NK-92 treated with Interleukin-12 subunit alpha and Interleukin-12 subunit beta, amount 100 ng/mL, for 24 hours (cell line): ENCODE results near the gene HHIP.

Experiments used
- DNase-seq: peaks from one replicate; lab custom pipeline; 2025; lab: John Stamatoyannopoulos, UW

HHIP gene

DNA sequence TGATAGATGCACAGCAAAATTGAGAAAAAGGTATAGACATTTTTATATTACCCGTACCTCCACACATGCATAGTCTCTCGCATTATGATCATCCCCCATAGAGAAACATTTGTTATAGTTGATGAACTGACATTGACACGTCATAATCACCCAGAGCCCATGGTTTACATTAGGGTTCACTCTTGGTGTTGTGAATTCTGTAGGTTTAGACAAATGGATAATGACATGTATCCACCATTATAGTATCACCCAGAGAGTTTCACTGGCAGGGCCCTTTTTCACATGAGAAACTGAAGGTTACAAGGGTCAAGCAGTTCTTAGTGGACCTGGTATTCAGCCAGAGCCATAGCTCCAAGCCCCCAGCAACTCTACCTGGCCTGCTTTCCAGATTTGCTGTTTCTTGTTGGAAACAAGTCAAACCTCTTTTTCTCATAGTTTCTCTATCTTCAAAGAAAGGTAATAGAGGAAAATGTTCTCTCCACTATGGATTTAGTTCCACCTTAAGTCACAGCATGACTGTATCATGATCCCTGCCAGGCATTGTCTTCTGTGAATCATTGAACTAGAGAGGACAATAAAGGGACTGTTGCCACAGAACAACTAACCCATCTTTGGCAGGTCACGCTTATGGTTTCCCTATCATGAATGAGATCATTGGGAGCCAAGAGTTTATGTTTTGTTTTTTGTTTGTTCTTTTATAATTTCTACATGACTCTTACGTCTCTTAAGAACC lies 64.0 kb downstream of the HHIP start:
- no peak for DNase-seq

DNA sequence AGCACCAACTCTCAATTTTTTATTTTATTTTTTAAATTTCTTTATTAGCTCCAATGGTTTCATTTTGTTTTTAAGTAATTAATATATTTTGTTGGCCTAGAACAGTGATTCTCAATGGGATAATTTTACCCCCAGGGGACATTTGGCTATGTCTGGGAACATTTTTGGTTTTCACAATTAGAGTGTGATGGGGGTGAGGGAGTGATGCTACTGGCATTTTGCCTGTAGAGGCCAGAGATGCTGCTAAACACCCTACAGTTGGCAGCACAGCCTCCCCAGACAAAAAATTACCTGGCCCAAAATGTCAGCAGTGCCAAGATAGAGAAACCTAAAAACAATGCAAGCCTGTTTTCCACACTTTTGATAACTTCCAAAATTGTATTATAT lies 64.6 kb downstream of the HHIP start:
- DNase-seq: no peak

DNA sequence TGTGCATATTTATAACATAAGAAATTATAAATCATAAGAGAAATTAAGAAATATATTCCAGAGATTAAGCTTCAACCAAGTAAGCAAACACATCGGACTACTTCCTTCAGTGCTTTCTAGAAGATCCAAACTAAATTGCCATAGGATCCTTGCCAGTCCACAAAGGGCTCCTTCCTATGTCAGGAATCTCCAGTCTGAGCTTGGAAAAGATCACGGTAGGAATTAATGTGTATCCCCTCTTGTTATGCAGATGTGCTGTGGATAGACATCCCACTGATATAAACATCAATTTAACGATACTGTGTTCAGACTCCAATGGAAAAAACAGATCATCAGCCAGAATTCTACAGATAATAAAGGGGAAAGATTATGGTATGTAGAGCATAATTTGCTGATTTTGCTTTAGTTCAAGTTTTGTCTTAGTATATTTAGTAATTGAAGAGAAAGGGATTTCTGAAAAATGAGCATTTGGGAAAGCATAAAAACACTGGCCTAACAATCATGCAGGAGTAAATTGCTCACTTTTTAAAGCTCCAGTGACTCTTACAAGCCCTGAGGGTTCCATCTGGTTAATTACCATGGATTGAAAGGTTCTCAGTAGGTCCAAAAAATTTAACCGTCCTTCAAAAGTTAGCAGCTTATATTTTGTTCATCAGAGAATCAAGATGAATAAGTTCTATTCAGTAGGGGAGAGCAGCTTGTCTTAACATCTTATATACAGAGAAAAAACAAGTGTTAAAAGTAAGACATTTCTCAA lies 65.9 kb downstream of the HHIP start:
- no peak for DNase-seq

DNA sequence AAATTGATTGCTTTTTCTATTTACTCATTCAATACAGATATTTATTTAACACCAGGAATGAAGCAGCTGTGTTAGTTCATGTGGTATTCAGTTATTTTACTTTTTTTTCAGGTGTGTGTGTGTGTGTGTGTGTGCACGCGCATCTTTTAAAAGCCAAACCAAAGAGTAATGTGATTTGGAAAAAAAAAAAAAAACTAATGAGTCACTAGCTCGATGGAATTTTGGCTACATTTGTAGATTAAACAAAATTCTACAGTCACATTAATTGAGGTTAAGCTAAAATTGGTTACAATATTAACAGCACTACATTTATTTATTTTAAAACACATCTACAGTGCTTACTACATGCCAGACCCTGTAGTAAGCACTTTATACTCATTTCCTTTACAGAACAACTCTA lies 66.8 kb downstream of the HHIP start:
- DNase-seq: no peak

DNA sequence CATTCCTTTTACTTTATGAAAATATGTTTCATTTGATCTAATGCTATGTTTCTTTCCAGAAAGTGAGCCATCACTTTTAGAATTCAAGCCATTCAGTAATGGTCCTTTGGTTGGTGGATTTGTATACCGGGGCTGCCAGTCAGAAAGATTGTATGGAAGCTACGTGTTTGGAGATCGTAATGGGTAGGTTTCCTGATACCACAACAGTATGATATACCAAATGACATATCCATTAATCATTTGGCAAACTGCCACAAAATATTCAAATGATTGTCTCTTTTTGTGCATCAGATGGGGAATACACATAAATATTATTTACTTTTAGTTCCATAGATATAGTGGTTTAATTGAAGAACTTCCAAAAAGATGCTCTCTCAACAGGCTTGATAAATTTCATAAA lies 68.2 kb downstream of the HHIP start:
- no peak for DNase-seq

DNA sequence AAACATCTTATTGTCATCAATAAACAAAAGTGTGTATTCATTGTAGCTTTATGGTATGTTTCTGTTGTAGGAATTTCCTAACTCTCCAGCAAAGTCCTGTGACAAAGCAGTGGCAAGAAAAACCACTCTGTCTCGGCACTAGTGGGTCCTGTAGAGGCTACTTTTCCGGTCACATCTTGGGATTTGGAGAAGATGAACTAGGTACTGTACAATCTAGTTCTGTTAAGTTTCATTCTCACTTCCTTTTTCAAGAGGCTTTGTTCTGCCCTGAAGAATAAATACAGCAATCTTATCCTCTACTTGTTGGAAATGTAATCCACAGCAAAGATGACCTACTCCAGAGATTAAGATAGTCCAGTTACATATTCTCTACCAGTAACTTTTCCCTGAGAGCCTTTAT lies 69.3 kb downstream of the HHIP start:
- no peak for DNase-seq

DNA sequence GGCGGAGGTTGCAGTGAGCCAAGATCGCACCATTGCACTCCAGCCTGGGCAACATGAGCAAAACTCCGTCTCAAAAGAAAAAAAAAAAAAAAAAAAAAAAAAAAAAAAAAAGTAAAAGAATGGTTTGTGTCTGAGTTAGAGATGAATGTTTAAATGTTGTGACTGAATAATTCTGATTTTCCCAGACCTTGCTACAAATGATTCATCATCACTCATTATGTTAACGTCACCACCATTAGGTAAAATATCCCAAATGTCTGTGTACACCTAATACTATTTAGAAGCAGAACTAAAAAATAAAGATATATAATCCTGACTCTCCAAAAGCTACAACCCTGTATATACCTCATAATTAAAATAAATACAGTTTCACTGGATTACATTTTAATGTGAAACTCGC lies 70.8 kb downstream of the HHIP start:
- DNase-seq: no peak

DNA sequence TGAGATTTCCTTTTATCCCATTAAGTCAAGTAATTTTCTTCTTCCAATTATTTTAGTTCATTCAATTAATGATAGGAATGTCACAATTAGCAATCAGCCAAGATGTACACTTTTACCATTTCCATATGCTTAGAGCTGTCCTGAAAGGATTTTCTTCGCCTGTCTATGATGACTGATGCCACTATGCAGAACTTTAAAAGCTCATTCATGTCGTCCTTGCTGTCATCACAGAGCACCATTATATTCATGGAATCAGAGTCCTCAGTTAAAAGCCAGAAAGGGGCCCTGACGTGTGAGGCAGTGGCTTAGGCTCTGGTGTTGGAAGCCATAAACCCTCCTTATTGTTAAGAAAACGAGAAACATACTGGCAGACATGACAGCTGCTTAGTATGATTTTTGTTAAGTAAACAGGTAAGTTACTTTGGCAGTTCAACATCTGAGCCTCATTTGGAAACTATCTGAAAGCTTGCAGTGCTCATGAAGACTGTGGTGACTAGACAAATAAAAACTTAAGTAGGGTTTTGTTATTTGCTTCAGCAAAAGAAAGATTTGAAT lies 73.1 kb downstream of the HHIP start:
- no peak for DNase-seq

DNA sequence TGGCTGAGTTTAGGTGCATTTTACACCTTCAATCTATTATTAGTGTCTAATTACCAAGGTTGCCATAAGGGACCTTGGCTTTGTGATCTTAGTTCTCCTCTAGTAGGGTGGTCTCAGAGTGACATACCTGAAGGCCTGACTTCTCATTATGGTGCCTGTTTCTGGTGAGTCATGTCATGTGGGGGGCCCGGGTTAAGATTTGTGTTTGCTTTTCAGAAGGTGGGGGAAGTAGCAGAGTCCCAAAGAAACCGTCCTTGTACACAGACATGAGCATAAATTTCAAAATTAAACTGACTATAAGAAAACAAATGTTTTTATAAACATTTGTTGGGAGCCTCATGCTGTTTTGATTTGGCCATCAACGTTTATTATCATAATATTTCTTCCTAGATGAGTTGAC lies 74.5 kb downstream of the HHIP start:
- DNase-seq: no peak

DNA sequence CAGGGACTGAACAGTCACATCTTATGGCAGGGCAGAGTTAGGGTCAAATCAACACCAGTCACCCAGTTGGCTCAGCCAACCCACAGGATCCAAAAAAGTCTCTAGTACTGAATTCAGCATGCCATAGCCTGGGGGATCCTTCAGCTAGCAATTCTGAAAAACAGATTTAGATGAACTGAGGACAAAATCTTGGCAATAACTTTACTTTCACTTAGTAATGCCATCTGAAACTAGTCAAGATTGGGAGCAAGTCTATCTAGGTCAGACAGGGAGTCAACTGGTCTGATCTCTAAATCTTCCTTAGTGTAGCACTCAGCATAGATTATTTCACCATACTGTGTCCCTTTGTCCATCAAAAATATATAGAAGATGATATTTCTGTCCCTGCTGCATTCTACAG lies 76.0 kb downstream of the HHIP start:
- DNase-seq: no peak

DNA sequence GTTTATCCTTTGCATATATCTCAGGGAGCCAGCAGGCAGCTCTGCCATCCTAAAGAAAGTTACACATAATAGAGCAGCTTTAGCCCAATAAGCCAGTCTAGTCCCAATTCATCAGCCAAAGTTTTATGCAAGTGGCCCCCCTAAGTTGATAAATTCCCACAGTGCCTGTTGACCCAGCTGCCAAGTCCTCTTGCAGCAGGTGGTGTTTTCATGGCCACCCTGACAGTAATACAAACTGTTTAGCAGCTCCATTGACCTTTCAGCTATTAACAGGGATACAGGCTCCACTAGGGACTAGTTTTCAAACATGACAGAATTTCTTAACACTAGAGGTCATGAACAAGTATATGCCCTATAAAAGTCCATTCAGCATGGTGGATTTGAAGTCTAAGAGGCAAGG lies 77.5 kb downstream of the HHIP start:
- no peak for DNase-seq

DNA sequence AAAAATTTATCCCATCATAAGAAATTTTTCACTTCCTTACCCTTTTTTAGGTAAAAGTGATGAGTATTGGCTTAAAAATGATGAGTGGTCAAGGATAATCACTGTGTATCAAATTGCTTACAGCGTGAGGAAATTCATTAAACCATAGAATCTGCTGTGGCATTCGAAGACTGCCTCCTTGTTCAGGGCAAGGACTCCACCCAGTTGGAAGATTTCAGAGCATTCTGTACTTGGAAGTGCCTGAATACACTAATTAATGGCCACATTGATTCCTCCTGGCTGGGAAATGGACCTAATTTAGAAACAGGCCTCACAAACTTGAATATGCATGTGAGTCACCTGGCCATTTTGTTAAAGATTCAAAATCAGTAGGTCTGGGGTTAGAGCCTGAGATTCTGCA lies 83.2 kb downstream of the HHIP start:
- no peak for DNase-seq

DNA sequence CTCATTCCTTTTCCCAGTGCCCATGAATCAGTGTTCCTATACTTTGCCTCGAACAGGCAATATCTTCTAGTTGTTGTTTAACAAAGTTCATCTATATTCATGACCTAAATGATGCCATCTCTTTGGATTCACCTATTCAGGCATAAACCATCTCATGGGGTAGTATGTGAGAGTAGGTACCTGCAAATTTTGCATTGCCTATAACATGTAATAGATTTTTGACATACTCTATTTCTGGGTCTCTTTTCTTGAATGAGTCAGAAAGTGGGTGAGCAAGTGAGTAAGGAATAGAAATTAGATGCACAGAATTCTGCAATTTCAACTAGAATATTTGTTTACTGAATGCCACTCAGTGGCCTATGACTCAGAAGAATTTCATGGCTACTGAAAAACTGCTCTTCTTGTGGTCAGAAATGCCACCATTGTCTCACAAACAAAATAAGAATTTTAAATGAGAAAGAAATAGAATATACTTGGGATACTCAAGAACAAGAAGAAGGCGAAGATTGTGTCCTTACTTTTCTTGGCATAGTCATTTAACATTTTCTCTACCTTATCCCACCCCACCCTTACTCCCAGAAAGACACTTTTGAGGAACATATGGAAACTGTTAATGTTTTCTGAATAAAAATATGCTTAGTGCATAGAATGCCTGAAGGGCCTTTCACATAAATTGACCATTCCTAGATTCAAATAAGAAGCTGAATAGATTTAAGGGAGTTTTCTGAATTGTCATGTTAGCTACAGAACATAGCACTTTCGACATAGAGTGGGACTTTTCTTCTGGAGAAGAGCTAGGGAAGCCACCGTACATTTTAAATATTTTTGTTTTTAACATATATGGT lies 86.8 kb downstream of the HHIP start:
- no peak for DNase-seq

DNA sequence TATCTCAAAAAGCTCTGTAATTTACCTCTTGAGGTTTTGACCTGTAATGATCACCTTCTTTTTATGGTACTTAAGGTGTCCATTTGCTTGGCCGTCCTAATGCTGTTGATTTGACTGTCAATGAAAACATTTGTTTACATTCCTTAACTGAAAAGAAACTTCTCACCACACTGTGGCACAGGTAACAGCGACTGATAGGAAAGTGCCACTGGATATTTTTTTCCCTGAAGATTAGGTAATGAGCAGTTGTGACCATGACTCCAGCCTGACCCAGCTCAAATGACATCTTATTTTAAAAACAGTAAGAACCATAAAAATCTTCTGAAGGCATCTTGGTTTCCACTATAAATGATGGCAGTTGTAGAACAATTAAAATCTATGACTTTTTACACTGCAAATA lies 87.6 kb downstream of the HHIP start:
- no peak for DNase-seq

DNA sequence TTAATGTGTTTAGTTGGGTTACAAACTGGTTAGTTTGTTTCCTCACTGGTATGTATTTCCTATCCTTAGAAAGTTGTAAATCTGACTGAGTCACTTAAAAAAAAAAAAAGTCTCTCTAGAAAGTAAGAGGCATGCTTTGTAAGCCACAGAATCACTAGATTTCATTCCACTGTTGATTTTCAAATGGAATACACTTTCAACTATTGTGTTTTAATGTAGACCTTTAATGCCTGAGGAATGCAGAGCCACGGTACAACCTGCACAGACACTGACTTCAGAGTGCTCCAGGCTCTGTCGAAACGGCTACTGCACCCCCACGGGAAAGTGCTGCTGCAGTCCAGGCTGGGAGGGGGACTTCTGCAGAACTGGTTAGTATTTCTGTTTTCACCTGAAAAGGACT lies 88.6 kb downstream of the HHIP start:
- DNase-seq: no peak

DNA sequence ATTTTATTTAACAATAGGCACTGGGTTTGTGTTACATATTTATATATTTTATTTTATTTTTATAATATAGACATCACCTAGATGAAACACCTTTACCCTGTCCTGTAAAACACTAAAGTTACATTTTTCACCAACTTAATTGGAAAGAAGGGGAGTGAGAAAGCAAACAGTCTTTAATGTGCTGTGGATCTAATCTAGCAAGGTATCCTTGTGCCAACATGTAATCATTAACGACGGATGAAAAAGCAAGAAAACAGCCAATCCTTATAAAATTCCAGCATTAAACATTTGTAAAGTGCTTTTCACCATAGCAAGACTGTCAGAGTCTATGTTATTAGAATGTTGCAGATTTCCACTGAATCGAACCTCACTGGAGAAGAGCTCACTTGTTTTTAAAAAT lies 92.7 kb downstream of the HHIP start:
- DNase-seq: no peak

DNA sequence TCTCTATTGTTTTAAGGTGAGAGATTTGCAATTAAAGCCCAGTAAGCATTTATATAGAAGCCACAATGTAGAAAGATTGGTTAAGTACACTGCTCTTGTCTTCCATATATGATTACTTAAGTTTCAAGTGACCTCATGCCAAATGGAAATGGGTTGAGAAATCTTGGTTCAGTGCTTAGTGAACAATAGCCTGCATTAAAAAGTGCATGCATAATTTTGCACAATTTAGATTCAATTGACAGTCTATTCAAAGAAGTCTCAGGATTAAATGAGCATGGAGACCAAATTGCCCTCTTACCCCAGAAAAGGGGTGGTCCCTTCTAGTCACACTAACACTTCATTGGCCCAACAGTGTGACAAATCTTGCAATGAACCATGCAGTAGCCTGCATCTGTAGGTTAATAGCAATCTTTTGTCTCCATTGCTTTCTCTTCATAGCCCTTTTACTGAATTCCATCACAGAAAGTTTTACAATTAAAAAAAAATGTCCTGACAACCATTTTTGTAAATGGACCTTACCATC lies 93.6 kb downstream of the HHIP start:
- DNase-seq: no peak

DNA sequence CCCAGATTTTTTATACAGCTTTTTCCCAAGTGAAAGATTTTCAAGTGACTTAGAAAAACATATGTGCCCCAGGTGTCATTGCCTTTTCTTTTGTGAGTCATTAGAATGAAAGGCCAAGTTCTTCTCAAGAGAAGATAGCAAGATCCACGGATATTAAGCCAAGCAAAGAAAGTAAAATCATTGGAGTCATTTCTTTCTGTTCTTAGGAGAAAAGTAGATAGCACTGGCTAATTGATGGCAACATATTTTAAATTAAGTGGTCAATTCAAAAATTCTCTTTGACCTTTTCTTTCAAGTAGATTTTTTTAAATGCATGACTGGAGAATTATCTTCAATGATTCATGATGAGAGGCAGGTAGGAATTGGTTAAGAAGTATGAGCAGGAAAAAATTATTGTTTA lies 94.4 kb downstream of the HHIP start:
- no peak for DNase-seq

DNA sequence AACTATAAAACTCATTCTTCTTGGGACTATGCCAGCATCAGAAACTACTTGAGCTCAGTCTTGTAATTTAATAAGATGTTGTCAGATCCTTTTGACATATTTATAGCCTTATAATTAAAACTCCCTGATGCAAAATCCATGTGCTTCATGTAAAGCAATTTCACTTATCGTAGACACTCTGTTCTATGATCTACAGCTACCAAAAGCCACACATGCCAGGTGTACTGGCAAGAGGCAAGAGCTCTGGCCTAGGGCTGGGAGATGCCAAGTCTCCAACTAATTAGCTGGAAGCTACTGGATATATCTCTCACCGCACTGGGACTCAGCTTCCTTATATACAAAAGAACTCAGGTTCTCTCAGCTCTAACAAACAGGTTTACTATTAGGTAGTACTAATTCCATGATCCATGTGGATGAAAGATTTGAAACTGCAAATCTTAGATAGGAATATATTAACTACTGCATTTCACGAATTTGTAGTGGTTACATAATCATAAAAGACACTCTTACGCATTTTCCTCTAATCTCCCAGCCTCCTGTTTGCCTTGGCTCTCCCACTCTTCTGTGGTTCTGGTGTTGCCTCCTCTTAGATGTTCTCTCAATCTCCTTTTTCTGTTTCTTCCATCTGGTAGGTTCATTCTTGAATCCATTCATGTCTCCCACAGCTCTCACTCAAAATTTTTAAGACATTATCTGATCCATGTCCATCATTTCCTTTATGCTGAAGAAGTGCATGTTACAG lies 103.0 kb downstream of the HHIP start:
- no peak for DNase-seq

DNA sequence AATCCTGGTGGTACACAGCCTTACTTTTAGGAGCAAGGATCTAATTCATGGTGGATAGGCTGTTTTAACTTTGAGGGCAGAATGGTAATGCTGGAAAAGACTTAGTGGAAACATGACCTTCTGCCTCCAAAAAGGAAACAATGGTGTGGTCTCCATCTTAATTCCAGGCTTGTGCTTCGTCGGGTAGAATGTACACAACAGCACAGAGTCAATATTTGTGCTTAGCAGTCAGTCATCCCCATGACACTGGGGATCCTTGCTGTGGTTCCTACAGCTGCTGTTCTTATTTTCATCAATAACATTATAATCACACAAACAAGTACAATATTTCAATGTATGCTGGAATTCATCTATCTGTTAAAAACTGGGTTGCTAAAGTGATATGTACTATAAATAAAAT lies 104.4 kb downstream of the HHIP start:
- DNase-seq: no peak

DNA sequence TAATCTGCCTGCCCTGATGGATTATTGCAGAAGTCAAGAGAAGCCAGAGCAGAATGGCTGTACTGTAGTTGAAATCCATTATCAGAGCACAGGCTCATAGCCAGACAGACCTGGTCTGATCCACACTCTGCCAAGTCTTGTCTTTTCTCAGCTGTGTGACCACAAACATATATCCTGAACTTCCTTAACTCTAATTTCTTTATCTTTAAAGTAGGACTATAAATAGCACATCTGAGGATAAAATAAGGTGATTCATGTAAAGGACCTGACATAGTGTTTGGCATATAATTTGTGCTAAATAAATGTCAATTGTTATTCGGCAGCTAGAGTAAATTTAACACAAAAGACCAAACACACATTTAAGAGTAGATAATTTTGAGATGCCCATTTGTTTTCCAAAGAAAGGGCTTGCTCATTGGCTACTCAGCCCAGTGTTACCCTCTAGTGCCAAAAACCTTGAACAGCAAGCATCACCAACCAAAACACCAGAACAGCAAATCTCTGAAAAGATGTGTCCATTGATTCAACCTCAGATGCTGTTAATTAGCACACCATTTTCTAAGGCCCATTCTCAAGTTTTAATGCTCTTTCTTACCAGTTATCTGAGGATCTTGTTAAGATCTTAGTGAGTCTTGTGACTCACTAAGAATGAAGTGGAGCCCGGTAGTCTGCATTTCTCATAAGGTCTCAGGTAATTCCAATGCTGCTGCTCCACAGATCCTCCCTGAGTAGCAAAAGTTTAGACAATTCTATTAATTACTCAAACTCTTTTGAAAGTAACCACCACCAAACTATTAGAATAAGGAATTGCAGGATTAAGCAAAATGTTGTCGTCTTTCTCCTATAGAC lies 108.8 kb downstream of the HHIP start:
- DNase-seq: no peak
